ENCODE results near the gene MS4A14.

DNA sequence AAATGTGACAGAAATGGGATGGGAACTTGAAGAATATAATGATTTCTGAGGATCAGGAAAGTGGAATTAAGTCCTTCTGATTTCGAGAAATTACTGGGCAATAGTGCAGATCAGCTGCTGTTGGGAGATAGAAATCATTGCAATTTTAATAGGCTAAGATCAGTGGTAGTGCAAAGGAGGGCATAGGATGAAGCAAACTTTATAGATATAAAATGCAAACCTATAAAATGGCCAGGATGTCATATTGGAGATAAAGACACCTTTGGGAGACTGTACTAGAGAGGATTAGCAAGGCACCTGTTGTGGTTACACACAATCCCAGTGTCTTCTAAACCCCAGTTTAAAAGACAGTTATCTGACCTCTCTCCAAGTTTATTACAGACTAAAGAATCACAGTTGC lies 24.4 kb upstream of the MS4A14 start:
- TF ChIP-seq, protein P1, sequence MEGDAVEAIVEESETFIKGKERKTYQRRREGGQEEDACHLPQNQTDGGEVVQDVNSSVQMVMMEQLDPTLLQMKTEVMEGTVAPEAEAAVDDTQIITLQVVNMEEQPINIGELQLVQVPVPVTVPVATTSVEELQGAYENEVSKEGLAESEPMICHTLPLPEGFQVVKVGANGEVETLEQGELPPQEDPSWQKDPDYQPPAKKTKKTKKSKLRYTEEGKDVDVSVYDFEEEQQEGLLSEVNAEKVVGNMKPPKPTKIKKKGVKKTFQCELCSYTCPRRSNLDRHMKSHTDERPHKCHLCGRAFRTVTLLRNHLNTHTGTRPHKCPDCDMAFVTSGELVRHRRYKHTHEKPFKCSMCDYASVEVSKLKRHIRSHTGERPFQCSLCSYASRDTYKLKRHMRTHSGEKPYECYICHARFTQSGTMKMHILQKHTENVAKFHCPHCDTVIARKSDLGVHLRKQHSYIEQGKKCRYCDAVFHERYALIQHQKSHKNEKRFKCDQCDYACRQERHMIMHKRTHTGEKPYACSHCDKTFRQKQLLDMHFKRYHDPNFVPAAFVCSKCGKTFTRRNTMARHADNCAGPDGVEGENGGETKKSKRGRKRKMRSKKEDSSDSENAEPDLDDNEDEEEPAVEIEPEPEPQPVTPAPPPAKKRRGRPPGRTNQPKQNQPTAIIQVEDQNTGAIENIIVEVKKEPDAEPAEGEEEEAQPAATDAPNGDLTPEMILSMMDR (conservative IDR thresholded peaks at IDR 0.05; ENCODE audit: low read depth, low read length), result no peak
- TF ChIP-seq EZH2 (IDR thresholded peaks at IDR 0.05; ENCODE audit: borderline replicate concordance, low read depth, low read length, poor library complexity, severe bottlenecking), result no peak
